ENCODE data around the gene JPT1. TPM values are rescaled to one million over a fixed set of nuclear protein-coding genes. Genes with fewer than 3 reads are reported as not detected.

The JPT1 gene
- polyA plus RNA-seq, 1 of the 3 experiments (the other 2 are of a cell fraction): 490 TPM

- TF ChIP-seq REST (IDR thresholded peaks at IDR 0.05; ENCODE audit: low read depth, low read length): no peak; the same call in 1 of the 2 replicates
Measured at GRCh38 chr17:75154195-75155106, at the start of gene JPT1 (continued).

GRCh38 chr17:75199886-75200618 lies 45.7 kb upstream of the JPT1 start:
- no peak overlapping the region for H2AFZ ChIP-seq (ENCODE audit: low read depth)
- no peak overlapping the region for H3K27ac ChIP-seq (ENCODE audit: low read depth in 2 of 2, low read length in 1 of 2)
- DNase-seq: no peak
- no peaks in the 10 kb centered on the region for H4K20me1 ChIP-seq (ENCODE audit: insufficient read depth)
- H3K4me1 ChIP-seq (ENCODE audit: control insufficient read depth in 1 of 2, insufficient read depth in 2 of 2, low read depth in 1 of 2, low read length in 1 of 2): no peaks in the 10 kb centered on the region
- peaks cover 25% of the 10 kb centered on the region for H3F3A ChIP-seq (replicated peaks; ENCODE audit: insufficient read depth)
- H3K4me3 ChIP-seq (ENCODE audit: low read depth in 2 of 2, low read length in 1 of 2): no peak overlapping the region
- H3K9me2 ChIP-seq: no peaks in the 10 kb centered on the region
- WGBS (ENCODE audit: low lambda C conversion rate): 90% methylated on average over 6 of the region's 6 CpGs
- H3K79me2 ChIP-seq (ENCODE audit: insufficient read depth): peaks cover 5% of the 10 kb centered on the region
- H3K4me2 ChIP-seq: no peak overlapping the region
- no peaks in the 10 kb centered on the region for H3K9me3 ChIP-seq
- POLR2A ChIA-PET: no interaction called here
- CTCF ChIA-PET: interaction anchor here (0.7 to 11.4 kb wide), 13 partner anchors 10 to 242 kb away, joined by 3 to 231 read pairs (median 4); partner anchors contain the start of genes ARMC7, MIF4GD and NT5C
- H3K27me3 ChIP-seq (ENCODE audit: insufficient read depth): no peaks in the 10 kb centered on the region
- no peak overlapping the region for H3K9ac ChIP-seq
- no peaks in the 10 kb centered on the region for H3K36me3 ChIP-seq (replicated peaks in 1 of 2; ENCODE audit: control insufficient read depth in 1 of 2, insufficient read depth in 2 of 2, low read length in 1 of 2)
- TF ChIP-seq USF2 (IDR thresholded peaks at IDR 0.05; ENCODE audit: borderline replicate concordance, low read depth, low read length): no peak
- no peak for TF ChIP-seq POLR2AphosphoS5 (IDR thresholded peaks at IDR 0.05; ENCODE audit: low read depth, low read length)
- TF ChIP-seq FOXJ3 (CRISPR knock-in tag; IDR thresholded peaks at IDR 0.05): no peak
- no peak for TF ChIP-seq IRF3 (IDR thresholded peaks at IDR 0.05; ENCODE audit: low read depth, low read length)
- no peak for TF ChIP-seq YY1 (IDR thresholded peaks at IDR 0.05; ENCODE audit: low read depth)
- TF ChIP-seq RCOR1 (IDR thresholded peaks at IDR 0.05; ENCODE audit: low read length): no peak
- TF ChIP-seq JUND (IDR thresholded peaks at IDR 0.05): no peak
- no peak for TF ChIP-seq GABPA (IDR thresholded peaks at IDR 0.05; ENCODE audit: low read depth)
- no peak for TF ChIP-seq FOXM1 (IDR thresholded peaks at IDR 0.05; ENCODE audit: low read depth)
- no peak for TF ChIP-seq USF1 (IDR thresholded peaks at IDR 0.05; ENCODE audit: borderline replicate concordance, low read depth)
- no peak for TF ChIP-seq TCF12 (IDR thresholded peaks at IDR 0.05)
- TF ChIP-seq RAD21 (IDR thresholded peaks at IDR 0.05; ENCODE audit: low read length): no peak
- no peak for TF ChIP-seq TEAD4 (IDR thresholded peaks at IDR 0.05; ENCODE audit: borderline replicate concordance, insufficient read depth)
- no peak for TF ChIP-seq CHD2 (IDR thresholded peaks at IDR 0.05; ENCODE audit: low read length, partially characterized antibody)
- no peak for TF ChIP-seq MAX (IDR thresholded peaks at IDR 0.05; ENCODE audit: low read depth)
- no peak for TF ChIP-seq GATA2 (CRISPR knock-in tag; IDR thresholded peaks at IDR 0.05)
- no peak for TF ChIP-seq RXRA (IDR thresholded peaks at IDR 0.05; ENCODE audit: borderline replicate concordance, low read depth)
- TF ChIP-seq EZH2phosphoT487 (IDR thresholded peaks at IDR 0.05; ENCODE audit: borderline replicate concordance, low read depth): no peak
